ENCODE data around the gene ZNF692. TPM values are rescaled to one million over a fixed set of nuclear protein-coding genes. Genes with fewer than 3 reads are reported as not detected.

Gene ZNF692
- total RNA-seq, 1 experiment from 2014 or later = 59.1 TPM

DNA sequence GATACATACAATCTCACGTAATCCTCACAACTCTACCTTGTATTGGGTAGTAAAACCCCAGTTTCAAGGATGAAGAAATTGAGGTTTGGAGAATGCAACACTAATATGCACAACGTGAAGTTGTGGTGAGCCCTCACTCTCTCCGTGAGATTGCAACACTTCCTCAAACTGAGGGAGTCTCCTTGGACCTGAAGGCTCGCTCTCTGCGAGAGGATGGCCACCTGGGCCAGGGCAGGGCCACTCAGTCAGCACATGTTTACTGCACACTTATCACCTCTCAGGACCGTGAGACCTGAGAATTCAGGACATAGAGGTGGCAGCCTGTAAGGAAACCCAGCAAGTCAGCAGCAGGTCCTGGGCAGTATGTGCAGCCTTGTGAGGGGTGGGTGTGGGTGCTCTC is 41.8 kb downstream of the ZNF692 start:
- ATAC-seq (no peak), DNase-seq (ENCODE audit: low spot score) (no peak)
- no peaks in the 10 kb centered on the region for H3K9me3 Mint-ChIP-seq
- H3K27me3 Mint-ChIP-seq (ENCODE audit: low read depth) = no peaks in the 10 kb centered on the region
- CTCF ChIA-PET = no interaction called here
- POLR2A ChIA-PET = no interaction called here
- TF ChIP-seq, protein P1, sequence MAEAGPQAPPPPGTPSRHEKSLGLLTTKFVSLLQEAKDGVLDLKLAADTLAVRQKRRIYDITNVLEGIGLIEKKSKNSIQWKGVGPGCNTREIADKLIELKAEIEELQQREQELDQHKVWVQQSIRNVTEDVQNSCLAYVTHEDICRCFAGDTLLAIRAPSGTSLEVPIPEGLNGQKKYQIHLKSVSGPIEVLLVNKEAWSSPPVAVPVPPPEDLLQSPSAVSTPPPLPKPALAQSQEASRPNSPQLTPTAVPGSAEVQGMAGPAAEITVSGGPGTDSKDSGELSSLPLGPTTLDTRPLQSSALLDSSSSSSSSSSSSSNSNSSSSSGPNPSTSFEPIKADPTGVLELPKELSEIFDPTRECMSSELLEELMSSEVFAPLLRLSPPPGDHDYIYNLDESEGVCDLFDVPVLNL (CRISPR knock-in tag; IDR thresholded peaks at IDR 0.05; ENCODE audit: borderline replicate concordance, low read depth) = no peak
- TF ChIP-seq CREB1 (CRISPR knock-in tag; IDR thresholded peaks at IDR 0.05) = no peak
- no peak for TF ChIP-seq MYBL2 (CRISPR knock-in tag; IDR thresholded peaks at IDR 0.05)
- TF ChIP-seq TP53 (CRISPR knock-in tag; IDR thresholded peaks at IDR 0.05) = no peak
- TF ChIP-seq, protein P2, sequence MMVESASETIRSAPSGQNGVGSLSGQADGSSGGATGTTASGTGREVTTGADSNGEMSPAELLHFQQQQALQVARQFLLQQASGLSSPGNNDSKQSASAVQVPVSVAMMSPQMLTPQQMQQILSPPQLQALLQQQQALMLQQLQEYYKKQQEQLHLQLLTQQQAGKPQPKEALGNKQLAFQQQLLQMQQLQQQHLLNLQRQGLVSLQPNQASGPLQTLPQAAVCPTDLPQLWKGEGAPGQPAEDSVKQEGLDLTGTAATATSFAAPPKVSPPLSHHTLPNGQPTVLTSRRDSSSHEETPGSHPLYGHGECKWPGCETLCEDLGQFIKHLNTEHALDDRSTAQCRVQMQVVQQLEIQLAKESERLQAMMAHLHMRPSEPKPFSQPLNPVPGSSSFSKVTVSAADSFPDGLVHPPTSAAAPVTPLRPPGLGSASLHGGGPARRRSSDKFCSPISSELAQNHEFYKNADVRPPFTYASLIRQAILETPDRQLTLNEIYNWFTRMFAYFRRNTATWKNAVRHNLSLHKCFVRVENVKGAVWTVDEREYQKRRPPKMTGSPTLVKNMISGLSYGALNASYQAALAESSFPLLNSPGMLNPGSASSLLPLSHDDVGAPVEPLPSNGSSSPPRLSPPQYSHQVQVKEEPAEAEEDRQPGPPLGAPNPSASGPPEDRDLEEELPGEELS (CRISPR knock-in tag; IDR thresholded peaks at IDR 0.05) = no peak
- no peak for TF ChIP-seq ZNF396 (CRISPR knock-in tag; IDR thresholded peaks at IDR 0.05; ENCODE audit: borderline replicate concordance)
- TF ChIP-seq, protein P3, sequence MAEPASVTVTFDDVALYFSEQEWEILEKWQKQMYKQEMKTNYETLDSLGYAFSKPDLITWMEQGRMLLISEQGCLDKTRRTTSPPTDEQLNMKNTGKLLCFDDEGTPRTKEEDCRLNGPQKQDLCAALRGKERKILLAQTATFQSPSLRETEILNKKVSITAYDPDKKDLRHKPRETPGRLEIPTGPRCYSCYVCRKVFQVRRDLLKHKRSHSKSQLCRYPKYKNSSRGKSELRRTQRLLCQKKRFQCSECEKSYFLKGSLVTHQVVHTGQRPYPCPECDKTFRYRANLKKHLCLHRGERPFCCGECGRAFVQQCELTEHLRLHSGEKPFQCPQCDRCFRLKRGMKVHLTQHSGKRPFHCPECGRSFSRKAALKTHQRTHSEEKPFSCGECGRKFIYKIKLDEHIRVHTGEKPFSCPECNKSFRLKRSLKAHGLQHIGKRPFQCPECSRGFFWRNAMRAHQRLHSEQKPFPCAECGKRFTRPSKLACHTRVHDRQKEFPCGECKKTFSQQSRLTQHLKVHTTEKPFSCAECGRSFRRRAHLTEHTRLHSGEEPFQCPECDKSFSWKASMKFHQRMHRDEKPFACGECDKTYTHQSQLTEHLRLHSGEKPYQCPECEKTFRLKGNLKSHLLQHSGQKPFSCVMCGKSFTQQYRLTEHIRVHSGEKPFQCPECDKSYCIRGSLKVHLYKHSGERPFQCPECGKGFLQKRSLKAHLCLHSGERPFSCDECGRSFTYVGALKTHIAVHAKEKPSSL (CRISPR knock-in tag; conservative IDR thresholded peaks at IDR 0.05) = no peak
- no peak for TF ChIP-seq ELF4 (CRISPR knock-in tag; IDR thresholded peaks at IDR 0.05; ENCODE audit: low read depth)
- TF ChIP-seq GABPB1 (CRISPR knock-in tag; IDR thresholded peaks at IDR 0.05) = no peak
- TF ChIP-seq, protein P4, sequence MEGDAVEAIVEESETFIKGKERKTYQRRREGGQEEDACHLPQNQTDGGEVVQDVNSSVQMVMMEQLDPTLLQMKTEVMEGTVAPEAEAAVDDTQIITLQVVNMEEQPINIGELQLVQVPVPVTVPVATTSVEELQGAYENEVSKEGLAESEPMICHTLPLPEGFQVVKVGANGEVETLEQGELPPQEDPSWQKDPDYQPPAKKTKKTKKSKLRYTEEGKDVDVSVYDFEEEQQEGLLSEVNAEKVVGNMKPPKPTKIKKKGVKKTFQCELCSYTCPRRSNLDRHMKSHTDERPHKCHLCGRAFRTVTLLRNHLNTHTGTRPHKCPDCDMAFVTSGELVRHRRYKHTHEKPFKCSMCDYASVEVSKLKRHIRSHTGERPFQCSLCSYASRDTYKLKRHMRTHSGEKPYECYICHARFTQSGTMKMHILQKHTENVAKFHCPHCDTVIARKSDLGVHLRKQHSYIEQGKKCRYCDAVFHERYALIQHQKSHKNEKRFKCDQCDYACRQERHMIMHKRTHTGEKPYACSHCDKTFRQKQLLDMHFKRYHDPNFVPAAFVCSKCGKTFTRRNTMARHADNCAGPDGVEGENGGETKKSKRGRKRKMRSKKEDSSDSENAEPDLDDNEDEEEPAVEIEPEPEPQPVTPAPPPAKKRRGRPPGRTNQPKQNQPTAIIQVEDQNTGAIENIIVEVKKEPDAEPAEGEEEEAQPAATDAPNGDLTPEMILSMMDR (IDR thresholded peaks at IDR 0.05) = no peak
- TF ChIP-seq GRHL2 (CRISPR knock-in tag; IDR thresholded peaks at IDR 0.05; ENCODE audit: insufficient replicate concordance, severe bottlenecking) = no peak
- TF ChIP-seq RORB (CRISPR knock-in tag; IDR thresholded peaks at IDR 0.05) = no peak
- TF ChIP-seq JAZF1 (CRISPR knock-in tag; IDR thresholded peaks at IDR 0.05) = no peak
- no peak for TF ChIP-seq EMX1 (CRISPR knock-in tag; IDR thresholded peaks at IDR 0.05)
- no peak for TF ChIP-seq ZNF232 (CRISPR knock-in tag; IDR thresholded peaks at IDR 0.05)
- TF ChIP-seq, protein P5, sequence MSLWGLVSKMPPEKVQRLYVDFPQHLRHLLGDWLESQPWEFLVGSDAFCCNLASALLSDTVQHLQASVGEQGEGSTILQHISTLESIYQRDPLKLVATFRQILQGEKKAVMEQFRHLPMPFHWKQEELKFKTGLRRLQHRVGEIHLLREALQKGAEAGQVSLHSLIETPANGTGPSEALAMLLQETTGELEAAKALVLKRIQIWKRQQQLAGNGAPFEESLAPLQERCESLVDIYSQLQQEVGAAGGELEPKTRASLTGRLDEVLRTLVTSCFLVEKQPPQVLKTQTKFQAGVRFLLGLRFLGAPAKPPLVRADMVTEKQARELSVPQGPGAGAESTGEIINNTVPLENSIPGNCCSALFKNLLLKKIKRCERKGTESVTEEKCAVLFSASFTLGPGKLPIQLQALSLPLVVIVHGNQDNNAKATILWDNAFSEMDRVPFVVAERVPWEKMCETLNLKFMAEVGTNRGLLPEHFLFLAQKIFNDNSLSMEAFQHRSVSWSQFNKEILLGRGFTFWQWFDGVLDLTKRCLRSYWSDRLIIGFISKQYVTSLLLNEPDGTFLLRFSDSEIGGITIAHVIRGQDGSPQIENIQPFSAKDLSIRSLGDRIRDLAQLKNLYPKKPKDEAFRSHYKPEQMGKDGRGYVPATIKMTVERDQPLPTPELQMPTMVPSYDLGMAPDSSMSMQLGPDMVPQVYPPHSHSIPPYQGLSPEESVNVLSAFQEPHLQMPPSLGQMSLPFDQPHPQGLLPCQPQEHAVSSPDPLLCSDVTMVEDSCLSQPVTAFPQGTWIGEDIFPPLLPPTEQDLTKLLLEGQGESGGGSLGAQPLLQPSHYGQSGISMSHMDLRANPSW (CRISPR knock-in tag; conservative IDR thresholded peaks at IDR 0.05; ENCODE audit: low read depth) = no peak
- TF ChIP-seq, protein P6, sequence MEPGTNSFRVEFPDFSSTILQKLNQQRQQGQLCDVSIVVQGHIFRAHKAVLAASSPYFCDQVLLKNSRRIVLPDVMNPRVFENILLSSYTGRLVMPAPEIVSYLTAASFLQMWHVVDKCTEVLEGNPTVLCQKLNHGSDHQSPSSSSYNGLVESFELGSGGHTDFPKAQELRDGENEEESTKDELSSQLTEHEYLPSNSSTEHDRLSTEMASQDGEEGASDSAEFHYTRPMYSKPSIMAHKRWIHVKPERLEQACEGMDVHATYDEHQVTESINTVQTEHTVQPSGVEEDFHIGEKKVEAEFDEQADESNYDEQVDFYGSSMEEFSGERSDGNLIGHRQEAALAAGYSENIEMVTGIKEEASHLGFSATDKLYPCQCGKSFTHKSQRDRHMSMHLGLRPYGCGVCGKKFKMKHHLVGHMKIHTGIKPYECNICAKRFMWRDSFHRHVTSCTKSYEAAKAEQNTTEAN (CRISPR knock-in tag; IDR thresholded peaks at IDR 0.05) = no peak
- TF ChIP-seq ZNF138 (CRISPR knock-in tag; conservative IDR thresholded peaks at IDR 0.05) = no peak
- H3K4me1 Mint-ChIP-seq = peaks cover 32% of the 10 kb centered on the region
- H3K4me3 Mint-ChIP-seq = no peak overlapping the region
- H3K36me3 Mint-ChIP-seq = peaks cover 47% of the 10 kb centered on the region
- no peak overlapping the region for H3K27ac Mint-ChIP-seq
